Suppressor macrophage treated with lipopolysaccharide for 4 hours (primary cell): ENCODE results near the gene IL33.

ENCODE experiments used
- DNase-seq: peaks from one replicate; pipeline ENCODE4 v3.0.0-alpha.2; 2020

Gene IL33

DNA sequence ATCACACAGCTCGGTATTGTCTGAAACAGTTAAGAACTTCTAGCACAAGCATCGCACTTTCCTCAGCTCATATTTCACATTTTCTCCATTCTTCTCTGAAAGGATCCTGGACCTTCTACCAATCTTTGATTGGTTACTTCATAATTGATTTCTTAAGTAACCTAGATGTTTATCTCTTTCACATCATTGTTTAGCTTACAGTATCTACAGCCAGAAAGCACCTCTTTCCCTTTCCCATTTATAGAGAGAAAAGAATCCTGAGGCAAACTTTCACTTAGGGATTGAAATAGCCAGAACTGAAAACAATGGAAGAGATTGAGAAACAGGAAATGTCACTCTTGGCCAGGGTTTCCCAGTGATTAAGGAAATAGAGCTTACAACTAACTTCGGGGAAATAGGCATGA is 2.5 kb downstream of the IL33 start:
- peak; percentile 10 for DNase-seq

DNA sequence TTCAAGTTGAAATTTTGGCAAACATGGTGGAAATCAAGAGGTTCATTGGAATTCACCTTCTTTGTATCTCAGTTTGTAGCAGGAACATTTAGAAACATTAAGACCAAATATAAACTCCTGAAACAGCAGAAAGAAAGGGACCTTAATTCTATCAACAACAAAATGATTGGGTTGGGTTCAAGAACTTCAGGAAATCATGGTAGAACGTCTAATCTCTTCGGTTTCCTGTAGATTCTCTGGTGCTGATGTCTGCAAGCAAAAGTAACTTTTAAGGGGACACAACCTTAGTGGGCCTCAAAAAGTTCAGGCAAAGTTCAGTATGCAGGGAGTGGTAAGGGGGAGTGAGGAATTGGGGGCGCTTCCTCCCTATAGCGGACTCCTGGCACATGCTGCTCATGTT is 3.4 kb downstream of the IL33 start:
- no peak for DNase-seq

DNA sequence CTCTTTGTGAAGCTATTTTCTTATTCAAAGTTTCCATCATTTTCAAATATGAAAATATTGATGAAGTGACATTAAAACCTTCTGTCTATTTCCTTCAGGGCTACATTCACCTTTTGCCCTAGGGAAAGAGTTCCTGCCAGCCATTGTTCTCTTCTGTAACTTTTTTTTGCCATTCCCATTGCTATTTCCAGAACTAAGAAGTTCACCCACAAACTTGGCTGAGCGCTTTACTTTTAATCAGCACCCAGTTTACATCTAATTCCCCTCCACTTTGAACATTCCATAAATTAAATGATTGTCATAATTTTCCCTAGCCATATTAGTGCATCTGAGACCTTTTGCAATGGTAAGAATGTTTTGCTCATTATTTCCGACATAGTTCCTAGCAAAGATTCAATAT is 4.4 kb downstream of the IL33 start:
- DNase-seq: no peak

DNA sequence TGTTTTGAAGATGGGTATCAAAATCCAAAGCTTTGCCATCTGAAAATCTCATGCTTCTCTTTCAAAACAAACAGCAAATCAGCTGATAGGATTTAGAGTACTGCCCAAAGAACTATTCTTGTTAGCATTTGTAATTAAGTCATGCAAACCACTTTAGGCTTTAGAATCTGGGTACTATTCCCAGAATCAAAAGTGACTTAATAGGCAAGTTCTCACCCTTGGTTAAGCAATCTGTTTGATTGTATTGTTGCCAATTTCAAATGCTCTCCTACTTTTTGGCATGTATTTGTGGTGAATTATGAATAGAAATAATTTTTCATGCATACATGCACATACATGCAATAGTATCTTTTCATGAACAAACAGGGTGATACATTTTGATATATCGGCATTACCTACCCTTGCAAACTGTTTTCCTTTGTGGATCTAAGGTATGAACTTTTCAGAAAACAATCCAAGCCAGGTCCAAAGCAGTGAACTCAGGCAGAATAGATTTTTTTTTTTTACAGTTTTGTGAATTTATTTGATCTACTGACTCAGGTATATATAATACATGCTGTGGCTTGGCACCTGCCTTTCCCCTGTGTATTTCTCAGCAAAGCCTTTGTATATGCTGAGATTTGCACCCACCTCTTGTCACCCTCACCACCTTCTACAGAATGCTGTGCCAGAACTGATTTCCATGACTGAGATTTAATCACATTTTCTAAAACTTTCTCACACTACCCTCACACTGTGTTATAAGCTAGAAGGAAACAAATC is 9.0 kb downstream of the IL33 start:
- no peak for DNase-seq

DNA sequence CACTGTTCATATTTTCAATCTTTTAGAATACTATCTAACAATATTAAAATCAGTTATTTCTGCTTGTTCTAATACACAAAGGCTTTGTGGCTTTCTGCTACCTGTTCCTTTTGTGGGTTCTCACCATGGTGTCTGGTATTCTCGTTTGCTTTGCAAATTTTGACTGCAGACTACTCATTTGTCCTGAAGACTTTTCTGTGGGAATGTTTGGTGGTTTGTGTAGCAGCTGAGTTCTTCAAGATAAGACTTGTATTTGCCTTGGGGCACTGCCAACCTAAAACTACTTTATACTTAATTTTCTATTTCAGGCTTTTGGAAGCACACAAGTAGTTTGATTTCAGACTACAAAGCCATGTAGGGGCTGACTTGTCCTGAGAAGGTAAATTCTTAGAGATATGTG is 11.1 kb downstream of the IL33 start:
- no peak for DNase-seq

DNA sequence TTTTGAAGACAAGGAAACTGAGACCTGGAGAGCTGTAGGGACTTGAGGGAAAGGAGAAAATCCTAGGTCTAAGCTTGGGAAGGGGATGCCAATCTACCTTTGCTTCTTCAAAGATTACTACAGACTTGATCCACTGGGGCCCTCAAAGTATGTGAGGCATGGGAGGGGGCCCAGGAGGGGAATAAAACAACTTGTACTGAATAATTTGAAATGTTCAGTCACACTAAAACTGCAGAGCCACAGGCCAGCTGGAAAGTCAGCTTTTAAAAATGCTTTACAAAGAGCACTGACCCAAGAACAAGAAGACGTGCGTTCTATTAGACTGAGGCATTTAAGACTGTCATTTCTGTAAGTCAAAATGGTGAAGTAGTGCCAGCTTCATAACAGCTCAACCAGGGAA is 13.6 kb downstream of the IL33 start:
- no peak for DNase-seq

DNA sequence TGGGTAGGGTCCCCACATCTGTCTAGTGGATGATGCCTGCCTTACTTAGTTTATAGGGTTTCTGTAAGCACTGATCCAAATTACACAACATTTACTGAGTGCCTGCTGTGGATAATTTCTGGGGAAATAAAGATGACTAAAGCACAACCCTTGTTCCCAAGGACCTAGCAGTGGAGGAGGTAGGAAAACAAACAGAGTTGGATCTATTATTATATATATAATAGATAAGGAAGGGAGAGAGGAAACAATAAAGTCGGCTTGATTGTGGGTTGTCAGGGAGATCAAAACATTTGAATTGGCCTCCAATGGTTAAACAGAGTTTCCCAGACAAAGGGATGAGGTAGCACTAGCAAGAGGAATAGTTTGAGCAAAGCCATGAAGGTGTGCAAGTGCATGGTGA is 14.0 kb downstream of the IL33 start:
- DNase-seq: no peak

DNA sequence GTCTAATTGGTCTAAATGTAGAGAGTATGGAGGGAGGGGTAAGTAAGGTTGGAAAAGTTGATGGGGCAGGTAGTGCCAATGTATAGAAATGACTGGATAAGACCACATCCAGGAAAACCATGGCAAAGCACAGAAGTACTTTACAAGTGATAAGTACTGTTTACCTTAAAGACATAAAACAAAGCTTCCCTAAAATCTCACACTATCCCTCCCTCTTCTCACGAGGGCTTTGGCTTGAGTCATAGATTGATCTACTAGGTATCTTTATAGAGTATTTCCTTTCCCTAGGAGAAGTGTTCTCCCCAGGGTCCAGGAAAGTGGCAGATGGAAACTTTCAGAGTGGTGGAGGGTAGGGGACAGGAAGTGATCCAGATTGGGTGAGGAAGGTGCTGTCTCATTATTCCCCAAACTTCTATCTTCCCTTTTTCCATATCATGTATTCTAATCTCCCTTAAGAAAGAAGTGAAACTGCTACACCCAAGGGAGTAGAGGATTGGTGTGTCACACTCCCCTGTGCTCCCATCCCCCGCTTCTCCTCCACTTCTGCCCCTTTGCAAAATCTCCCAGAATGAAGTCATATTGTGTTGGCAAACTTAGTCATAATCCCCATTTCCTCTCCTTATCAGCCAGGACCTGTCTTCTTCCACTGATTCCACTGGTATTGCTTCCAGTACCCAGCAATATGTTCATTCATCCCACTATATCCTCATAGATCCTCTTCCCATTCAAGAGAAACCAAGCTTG is 14.6 kb downstream of the IL33 start:
- DNase-seq: peak; percentile 62

DNA sequence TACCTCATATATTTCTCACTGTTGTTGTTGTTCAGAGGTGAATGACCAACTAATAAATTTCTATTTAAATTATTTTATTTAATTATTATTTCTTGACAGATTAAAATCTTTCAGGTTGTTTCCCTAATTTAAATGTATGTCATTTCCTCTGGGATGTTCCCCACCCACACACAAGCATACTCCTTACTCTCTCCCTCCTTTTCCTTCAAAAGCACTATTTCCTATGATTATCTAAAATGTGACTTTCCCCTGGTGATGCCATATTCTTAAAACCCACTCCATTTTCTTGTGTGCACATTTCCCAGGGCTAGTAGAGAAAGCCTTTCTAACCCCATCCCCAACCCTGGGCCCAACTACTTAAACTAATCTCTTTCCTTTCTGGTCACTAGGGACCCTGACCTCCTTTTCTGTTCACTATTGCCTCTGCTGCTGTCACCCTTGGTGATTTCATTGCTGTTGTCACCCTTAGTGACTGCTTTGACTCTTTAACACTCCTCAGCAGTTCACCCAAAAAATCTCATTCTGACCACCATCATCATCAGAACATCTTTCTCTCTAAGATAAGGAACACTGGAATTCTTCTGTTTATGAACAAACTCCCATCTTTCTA is 16.8 kb downstream of the IL33 start:
- peak; percentile 21 for DNase-seq

DNA sequence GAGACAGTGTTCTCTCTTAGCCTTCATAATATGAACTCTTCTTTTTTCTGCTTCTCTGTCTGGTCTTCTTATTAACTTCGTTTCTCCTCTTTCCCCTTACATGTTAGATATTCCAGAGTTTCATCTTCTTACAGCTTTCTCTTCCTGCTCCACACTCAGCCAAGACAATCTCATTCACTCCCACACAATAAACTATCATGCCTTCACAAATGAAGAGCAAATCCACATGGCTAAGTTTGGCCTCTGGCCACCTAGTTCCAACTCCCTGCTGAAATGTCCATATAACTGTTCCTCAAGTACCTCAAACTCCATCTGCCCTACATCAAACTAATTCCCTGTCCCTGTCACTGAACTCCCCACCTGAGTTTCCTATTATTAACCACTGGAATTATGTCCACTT is 18.4 kb downstream of the IL33 start:
- DNase-seq: no peak

DNA sequence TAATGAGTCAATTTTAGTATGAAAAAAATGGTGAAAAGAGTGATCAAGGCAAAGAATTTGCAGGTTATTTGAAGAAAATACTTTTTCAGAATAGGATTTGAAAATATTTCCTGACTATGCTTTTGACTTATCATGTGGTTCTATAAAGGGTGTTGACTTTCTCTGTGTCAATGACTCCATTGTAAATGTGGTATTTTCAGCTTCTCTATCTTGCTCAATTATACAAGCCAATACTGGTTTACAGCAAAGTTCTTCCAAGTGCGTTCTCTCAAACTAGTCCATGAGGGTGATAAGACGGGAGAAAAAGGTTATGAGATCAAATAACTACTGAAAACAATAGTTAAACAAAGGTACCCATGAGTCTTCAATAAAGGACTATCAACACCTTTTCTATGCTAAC is 21.7 kb downstream of the IL33 start:
- DNase-seq: no peak

DNA sequence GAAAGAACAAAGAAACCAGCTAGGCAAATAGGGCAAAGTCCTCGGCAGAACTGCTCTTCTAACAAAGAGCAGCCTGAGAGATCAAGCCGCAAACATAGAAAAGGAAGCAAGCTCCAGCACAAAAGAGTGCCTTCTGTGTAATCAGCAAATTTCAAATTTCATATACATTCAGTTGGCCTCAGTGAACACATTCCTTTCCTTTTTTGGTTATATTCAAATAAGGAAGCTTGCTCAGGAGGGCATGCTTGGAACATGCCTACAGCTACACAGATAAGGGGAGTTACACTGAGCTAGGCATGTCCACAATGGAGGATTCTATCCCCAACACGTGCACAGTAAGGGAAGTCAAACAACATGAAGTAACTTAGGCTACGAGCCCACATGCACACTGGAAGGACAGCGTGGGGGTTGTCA is 23.4 kb downstream of the IL33 start:
- DNase-seq: no peak

DNA sequence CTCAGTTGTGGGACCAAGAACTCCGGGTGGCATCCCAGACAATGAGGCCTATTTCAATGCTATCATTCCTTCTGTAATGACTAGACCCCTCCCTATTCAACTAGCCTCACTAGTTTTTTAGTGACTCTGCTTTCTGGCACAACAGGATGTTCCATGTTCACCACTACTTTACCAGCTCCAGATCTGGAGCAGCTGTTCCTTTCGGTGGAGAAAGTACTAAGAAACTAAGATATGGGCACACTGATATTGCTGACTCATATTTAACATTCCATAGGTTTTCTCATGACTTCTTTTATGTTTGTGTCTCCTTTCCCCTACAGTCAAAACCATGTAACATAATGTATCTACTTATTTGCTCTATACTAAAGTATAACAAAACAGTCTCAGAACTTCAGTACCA is 24.1 kb downstream of the IL33 start:
- no peak for DNase-seq

DNA sequence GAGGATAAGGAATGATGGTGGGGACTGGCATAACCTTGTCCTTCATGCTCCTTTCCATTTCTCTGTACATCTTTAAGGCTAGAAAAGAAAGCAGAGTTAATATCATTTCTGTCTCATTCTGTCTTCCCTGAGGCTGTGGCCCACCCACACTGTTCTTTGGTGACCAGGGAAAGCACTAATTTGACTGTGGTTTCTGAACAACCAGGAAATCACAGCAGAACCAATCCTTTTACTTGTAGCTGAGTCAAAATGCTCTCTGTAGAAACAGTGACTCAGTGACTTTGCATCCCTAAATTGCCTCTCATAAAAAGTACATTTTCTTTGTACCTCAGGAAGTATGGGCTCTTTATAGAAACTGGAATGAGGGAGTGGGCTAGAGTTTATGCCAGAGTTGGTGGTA is 28.1 kb downstream of the IL33 start:
- DNase-seq: no peak

DNA sequence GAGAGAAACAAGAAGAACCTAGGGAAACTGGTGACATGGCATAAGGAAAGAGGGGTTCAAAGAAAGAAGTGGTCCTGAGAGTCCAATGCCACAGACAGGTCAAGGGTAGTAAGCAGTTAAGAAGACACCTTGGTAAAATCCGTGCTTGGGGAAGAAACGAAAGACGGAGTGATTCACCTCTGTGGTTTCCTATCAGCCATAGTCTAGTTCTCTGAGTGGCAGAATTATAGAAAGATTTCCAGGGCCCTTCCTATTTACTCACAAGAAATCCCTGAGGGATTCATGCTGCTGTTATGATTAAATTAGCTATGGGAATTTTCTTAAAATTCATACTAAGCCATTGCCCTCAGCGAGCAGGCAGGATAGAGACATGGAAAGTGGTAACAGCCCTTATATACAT is 31.7 kb downstream of the IL33 start:
- no peak for DNase-seq

DNA sequence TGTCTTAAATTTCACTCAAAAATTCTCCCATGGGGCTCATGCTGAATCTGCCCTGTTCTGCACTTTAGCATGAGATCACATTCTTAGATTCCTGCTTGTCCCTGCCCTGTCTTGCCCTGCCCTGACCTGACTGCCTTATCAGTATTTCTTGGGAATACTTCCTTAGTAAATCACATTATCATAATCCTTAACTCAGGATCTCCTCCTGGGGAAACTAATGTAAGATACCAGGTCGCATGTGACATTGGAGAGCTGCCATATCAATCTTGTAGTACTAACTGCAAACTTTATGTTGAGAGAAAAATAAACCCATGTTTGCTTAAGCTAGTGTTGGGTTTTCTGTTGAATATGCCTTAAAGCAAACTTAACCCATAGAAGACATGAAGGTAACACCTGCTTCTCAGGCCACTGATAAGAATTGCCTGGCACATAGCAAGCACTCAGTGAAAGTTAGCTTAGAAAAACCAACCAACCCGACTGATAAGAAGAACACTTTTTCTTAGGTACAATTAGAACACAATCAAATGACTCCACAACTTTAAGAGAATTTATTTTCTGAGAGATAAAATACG is 53.3 kb downstream of the IL33 start:
- DNase-seq: no peak

DNA sequence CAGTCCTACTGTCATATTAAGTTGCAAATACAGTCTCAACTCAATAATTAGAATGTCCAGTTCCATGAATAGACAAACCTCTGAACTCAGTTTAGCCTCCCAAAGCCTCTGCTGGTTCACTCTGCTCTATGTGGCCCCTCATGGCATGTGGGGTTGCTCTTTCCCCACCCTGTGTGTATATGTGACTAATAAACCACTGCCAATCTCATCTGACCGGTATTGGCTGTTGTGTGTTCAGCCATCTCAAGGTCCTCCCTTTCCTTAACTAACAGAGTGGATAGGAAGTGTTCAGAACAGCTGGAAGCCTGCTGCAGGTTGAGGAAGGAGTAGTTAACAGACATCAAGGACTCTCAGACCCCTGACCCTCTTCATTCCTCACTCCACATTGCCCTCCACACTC is 55.3 kb downstream of the IL33 start:
- no peak for DNase-seq

DNA sequence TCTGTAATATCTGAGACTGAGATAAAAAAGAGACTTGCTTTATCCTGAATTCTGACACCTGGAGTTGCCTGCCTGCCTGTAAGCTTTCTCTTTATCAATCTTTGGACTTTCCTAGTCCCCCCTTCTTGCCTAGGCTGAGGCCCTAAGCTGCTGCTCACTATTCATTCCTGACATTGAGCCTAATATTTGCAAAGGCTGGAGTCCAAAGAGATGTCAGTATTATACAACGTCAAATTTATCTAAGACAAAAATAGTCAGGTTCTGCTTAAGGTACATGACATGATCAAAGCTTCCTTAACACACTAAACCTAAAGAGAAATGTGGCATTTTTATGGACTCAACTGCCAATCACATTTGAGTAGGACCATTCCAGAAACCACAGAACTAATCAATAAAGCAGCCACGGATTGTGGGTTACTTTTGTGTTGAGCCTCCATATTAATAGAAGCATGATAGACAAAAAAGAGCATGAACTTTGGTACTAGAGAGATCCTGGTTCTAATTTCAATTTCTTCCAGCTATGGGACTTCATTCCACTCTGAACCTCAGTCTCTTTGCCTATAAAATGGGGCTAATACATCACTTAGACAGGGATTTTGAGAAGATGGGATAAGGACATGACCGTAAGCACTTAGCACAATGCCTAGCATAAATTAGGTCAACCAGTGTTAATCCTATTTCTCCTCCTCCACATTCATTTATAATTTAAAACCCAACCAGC is 56.1 kb downstream of the IL33 start:
- DNase-seq: no peak

DNA sequence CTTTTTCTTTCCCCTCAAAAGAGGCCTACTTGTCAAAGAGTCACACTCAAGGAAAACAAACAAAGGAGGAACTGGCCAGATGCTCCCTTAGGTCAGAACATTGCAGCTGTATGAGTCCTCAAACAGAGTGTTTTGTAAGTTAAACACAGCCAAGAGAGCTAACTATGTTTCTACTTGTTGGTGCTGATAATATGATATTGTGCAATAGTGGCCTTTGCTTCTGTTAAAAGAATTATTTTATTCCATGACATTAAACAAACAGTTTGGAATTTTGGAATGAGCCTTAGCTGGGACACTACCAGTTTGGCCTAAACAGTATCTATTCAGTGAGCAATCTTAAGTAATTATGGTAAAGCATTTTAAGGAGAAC is 56.6 kb downstream of the IL33 start:
- no peak for DNase-seq

DNA sequence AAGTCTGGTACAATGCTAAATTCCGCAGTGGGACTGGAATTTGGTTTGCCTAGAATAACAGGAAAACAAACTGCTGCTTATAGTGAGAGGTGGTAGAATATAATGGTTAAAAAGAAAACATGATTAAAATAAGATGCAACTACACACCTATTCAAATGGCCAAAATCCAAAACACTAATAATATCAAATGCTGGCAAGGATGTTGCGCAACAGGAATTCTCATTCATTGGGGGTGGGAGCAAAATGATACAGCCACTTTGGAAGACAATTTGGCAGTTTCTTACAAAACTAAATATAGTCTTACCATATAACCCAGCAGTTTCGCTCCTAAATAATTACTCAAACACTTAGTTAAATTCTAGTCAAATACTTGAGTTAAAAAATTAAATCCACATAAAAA is 61.8 kb downstream of the IL33 start:
- no peak for DNase-seq

DNA sequence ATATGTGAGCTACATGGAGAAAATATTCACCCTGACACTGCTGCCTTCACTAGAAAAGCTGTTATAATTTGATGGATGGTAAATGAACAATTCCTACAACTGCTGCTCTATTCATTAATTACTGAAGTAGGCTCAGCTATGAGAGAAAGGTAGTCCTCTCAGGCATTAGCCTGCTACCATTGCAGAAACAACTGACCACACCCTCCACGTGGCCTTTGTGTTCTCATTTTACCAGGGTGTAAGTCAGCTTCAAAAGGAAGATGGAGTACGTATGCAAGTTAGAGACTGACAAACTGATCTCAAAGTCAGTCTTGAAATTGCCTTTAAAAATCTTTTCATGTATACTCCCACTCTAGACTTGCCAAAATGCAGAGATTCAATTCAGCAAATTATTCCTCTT is 86.3 kb downstream of the IL33 start:
- DNase-seq: no peak

DNA sequence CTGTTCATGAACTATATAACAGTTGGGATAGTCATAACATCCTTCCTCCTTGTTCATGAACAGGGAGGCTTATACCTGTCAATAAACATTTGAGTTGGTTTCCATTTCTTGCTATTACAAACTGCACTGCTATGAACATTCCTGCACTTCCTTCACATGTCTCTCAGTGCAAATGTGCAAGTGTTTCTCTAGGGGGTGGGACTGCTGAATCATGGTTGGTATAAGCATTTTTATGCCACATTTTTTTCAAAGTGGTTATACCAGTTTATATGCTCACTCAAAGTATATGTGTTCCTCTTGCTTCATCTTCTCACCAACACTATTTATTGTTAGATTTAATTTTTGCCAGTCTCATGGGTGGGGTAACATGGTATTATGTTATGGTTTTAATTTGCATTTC is 86.8 kb downstream of the IL33 start:
- no peak for DNase-seq

DNA sequence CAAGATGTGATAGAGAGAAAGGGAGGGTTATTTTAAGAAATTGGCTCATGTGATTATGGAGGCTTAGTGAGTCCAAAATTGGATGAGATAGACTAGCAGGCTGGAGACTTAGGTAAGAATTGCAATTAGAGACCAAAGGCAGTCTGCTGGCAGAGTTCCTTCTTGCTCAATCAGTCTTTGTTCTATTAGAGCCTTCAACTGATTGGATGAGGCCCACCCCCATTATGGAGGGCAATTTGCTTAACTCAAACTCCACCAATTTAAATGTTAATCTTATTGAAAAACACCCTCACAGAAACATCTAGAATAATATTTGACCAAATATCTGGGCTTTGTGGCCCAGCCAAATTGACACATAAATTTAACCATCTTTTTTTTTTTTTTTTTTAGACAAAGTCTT is 88.6 kb downstream of the IL33 start:
- DNase-seq: no peak
